Measurements from ENCODE around the gene NUDT4. TPM values are rescaled to one million over a fixed set of nuclear protein-coding genes. Genes with fewer than 3 reads are reported as not detected.

The NUDT4 gene
- total RNA-seq, 1 donor from 2014 or later, result 37.1 TPM

DNA sequence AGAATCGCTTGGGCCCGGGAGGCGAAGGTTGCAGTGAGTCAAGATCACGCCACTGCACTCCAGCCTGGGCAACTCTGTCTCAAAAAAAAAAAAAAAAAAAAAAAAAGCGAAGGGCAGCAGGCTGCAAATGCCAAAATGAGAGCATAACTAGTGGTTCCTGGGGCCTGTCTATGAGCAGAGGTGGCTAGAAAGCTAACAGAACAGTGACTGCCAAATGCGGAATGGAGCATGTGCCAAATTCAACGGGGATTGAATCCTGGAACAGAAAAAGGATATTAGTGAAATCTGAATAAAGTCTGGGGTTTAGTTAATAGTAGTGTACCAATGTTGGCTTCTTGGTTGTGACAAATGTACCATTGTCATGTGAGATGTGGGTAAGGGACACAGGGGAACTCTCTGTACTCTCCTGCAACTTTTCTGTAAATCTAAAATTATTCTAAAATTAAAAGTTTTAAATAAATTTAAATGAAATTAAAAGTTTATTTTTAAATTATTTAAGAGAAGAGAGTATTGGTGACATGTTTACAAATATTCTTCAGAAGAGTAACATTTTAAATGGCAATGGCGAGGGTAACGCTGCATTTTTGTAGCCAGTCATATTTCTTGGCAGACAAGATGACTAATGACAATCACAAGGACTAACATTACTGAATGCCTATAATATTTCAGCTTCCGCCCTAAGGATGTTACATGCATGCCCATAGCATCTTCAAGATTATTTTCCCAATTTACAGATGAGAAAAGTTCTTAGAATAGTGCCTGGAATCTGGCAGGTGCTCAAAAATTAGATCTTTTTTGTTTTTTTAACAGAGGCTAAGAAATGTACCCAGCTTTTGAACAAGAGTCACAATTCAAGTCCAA lies 28.9 kb upstream of the NUDT4 start:
- no peak for DNase-seq (ENCODE audit: extremely low spot score in 2 of 2)
- Histone ChIP-seq H3K36me3 (no peaks in the 10 kb centered on the region), H3K27me3 (no peaks in the 10 kb centered on the region), H3K4me1 (no peaks in the 10 kb centered on the region), H3K4me3 (no peak overlapping the region), H3K27ac (no peak overlapping the region), H3K9me3 (no peaks in the 10 kb centered on the region)
- intact Hi-C loops (cut with DNase I), result no loop called here
- TF ChIP-seq POLR2AphosphoS5 (IDR thresholded peaks at IDR 0.05; ENCODE audit: insufficient read depth in 1 of 2, low read depth in 1 of 2) (no peak), POLR2A (IDR thresholded peaks at IDR 0.05) (no peak), CTCF (IDR thresholded peaks at IDR 0.05) (no peak)

- Histone ChIP-seq H3K4me3 (no peak overlapping the region), H3K27me3 (no peaks in the 10 kb centered on the region), H3K36me3 (no peaks in the 10 kb centered on the region), H3K4me1 (no peaks in the 10 kb centered on the region), H3K9me3 (no peaks in the 10 kb centered on the region), H3K27ac (no peak overlapping the region)
- intact Hi-C loops (cut with DNase I), result no loop called here
- no peak for DNase-seq (ENCODE audit: extremely low spot score in 2 of 2)
- TF ChIP-seq POLR2A (IDR thresholded peaks at IDR 0.05) (no peak), POLR2AphosphoS5 (IDR thresholded peaks at IDR 0.05; ENCODE audit: insufficient read depth in 1 of 2, low read depth in 1 of 2) (no peak), CTCF (IDR thresholded peaks at IDR 0.05) (no peak)
These were observed 26.0 kb upstream of the NUDT4 start for GRCh38 chr12:93351726-93352125.

GRCh38 chr12:93352321-93352720 lies 25.4 kb upstream of the NUDT4 start:
- H3K36me3 ChIP-seq, result no peaks in the 10 kb centered on the region
- no peaks in the 10 kb centered on the region for H3K27me3 ChIP-seq
- H3K4me1 ChIP-seq, result no peaks in the 10 kb centered on the region
- no peaks in the 10 kb centered on the region for H3K9me3 ChIP-seq
- intact Hi-C loops (cut with DNase I), result no loop called here
- no peak overlapping the region for H3K4me3 ChIP-seq
- TF ChIP-seq POLR2A (IDR thresholded peaks at IDR 0.05) (no peak), POLR2AphosphoS5 (IDR thresholded peaks at IDR 0.05; ENCODE audit: insufficient read depth in 1 of 2, low read depth in 1 of 2) (no peak), CTCF (IDR thresholded peaks at IDR 0.05) (no peak)
- DNase-seq (ENCODE audit: extremely low spot score in 2 of 2), result no peak
- no peak overlapping the region for H3K27ac ChIP-seq

DNA sequence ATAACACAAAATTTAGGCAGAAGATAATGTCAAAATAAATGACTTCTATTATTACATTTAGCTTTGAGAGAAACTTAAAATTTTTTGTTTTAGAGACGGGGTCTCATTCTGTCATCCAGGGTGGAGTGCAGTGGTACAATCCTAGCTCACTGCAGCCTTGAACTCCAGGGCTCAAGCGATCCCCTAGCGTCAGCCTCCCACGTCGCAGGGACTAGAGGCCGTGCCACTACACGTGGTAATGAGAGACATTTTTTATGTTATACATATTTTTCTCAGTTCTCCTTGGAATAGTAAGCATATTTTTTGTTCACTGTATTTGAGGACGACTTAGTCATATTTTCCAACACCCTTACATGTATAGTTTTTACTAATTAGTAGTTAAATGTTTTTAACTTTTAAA lies 21.5 kb upstream of the NUDT4 start:
- H3K27me3 ChIP-seq, result no peaks in the 10 kb centered on the region
- no peak overlapping the region for H3K27ac ChIP-seq
- H3K36me3 ChIP-seq, result no peaks in the 10 kb centered on the region
- no peak for TF ChIP-seq POLR2AphosphoS5 (IDR thresholded peaks at IDR 0.05; ENCODE audit: insufficient read depth in 1 of 2, low read depth in 1 of 2)
- no peak for TF ChIP-seq CTCF (IDR thresholded peaks at IDR 0.05)
- no peak for TF ChIP-seq POLR2A (IDR thresholded peaks at IDR 0.05)
- no peaks in the 10 kb centered on the region for H3K9me3 ChIP-seq
- intact Hi-C loops (cut with DNase I), result no loop called here
- H3K4me3 ChIP-seq, result no peak overlapping the region
- no peaks in the 10 kb centered on the region for H3K4me1 ChIP-seq
- DNase-seq (ENCODE audit: extremely low spot score in 2 of 2), result no peak

GRCh38 chr12:93358058-93358457 lies 19.7 kb upstream of the NUDT4 start:
- intact Hi-C loops (cut with DNase I), result no loop called here

More at GRCh38 chr12:93358058-93358457, 19.7 kb upstream of the NUDT4 start:
- Histone ChIP-seq H3K36me3 (no peaks in the 10 kb centered on the region), H3K4me3 (no peak overlapping the region), H3K4me1 (no peaks in the 10 kb centered on the region), H3K27me3 (no peaks in the 10 kb centered on the region), H3K27ac (no peak overlapping the region), H3K9me3 (no peaks in the 10 kb centered on the region)
- no peak for DNase-seq (ENCODE audit: extremely low spot score in 2 of 2)
- TF ChIP-seq POLR2A (IDR thresholded peaks at IDR 0.05) (no peak), CTCF (IDR thresholded peaks at IDR 0.05) (no peak), POLR2AphosphoS5 (IDR thresholded peaks at IDR 0.05; ENCODE audit: insufficient read depth in 1 of 2, low read depth in 1 of 2) (no peak)

Data from vagina (tissue), 2 donors.